Measurements from ENCODE around the gene RC3H1. TPM values are rescaled to one million over a fixed set of nuclear protein-coding genes. Genes with fewer than 3 reads are reported as not detected.
A peak's percentile ranks its signal among the peaks of the same experiment; 100 is the strongest.

Gene RC3H1
- total and polyA plus RNA-seq, 2 of the 13 experiments (the other 11 are each of a cell fraction or from before 2014, with no cell fraction given), result 11.2 to 19.6 TPM

GRCh38 chr1:174022080-174022975, at the start of gene RC3H1 (continued):
- TF ChIP-seq ELF4 (CRISPR knock-in tag; IDR thresholded peaks at IDR 0.05; ENCODE audit: borderline replicate concordance), result no peak
- TF ChIP-seq PHF21A (CRISPR knock-in tag; IDR thresholded peaks at IDR 0.05), result 0 out of 2 replicates have a peak, but pooled peaks have one; percentile 24
- 0 out of 2 replicates have a peak, but pooled peaks have one; percentile 63 for TF ChIP-seq PRDM10 (CRISPR knock-in tag; IDR thresholded peaks at IDR 0.05; ENCODE audit: low read depth)
- TF ChIP-seq NFAT5 (CRISPR knock-in tag; IDR thresholded peaks at IDR 0.05), result peak; percentile 29; the same call in 1 of the 2 replicates
- no peak for TF ChIP-seq PAF1 (CRISPR knock-in tag; IDR thresholded peaks at IDR 0.05)
- no peak for TF ChIP-seq NONO (IDR thresholded peaks at IDR 0.05)
- peak; percentile 57; the same call in 1 of the 2 replicates for TF ChIP-seq NONO (CRISPR knock-in tag; conservative IDR thresholded peaks at IDR 0.05)
- TF ChIP-seq HNRNPLL (IDR thresholded peaks at IDR 0.05; ENCODE audit: low read depth, low read length, poor library complexity, severe bottlenecking), result peak; percentile 55
- TF ChIP-seq FUBP1 (CRISPR knock-in tag; IDR thresholded peaks at IDR 0.05; ENCODE audit: borderline replicate concordance), result no peak
- TF ChIP-seq ZBTB8A (CRISPR knock-in tag; IDR thresholded peaks at IDR 0.05; ENCODE audit: borderline replicate concordance, low read depth), result no peak
- 0 out of 4 replicates have a peak, but pooled peaks of 1 of the 2 experiments have one; percentile 32 for TF ChIP-seq EP300 (IDR thresholded peaks at IDR 0.05; ENCODE audit: low read depth in 2 of 2, low read length in 2 of 2)
- TF ChIP-seq EP300 (CRISPR knock-in tag; IDR thresholded peaks at IDR 0.05; ENCODE audit: borderline replicate concordance), result peak; percentile 34; the same call in 1 of the 2 replicates
- peak; percentile 67 for TF ChIP-seq KMT2B (CRISPR knock-in tag; IDR thresholded peaks at IDR 0.05)
- TF ChIP-seq GABPB1 (CRISPR knock-in tag; IDR thresholded peaks at IDR 0.05), result peak; percentile 75

Data from HepG2 (cell line).